HEK293 (cell line): Measurements from ENCODE around the gene TAMALIN.

ENCODE experiments used
- PBX3 ChIP-seq: sonication (generic); formaldehyde crosslinking; IDR thresholded peaks from 2 replicates; pipeline ENCODE4 v1.8.1; 2022; ENCODE audit warnings: mild to moderate bottlenecking, moderate library complexity, missing genetic modification reagents
- YY1 ChIP-seq: fragments of 450-650 bp; formaldehyde crosslinking; IDR thresholded peaks from 2 replicates; pipeline ENCODE4 v1.5.1; 2018; ENCODE audit warnings: missing biosample characterization, missing genetic modification characterization
- ZFP41 ChIP-seq: fragments of 450-650 bp; formaldehyde crosslinking; IDR thresholded peaks from 2 replicates; pipeline ENCODE4 v1.5.1; 2016; ENCODE audit warnings: missing biosample characterization, missing genetic modification characterization, borderline replicate concordance

GRCh38 chr12:52015532-52016041 lies 8.8 kb downstream of the TAMALIN start:
- TF ChIP-seq YY1: no peak
- TF ChIP-seq PBX3: no peak
- no peak for TF ChIP-seq ZFP41 (tag by site-specific recombination)
